Stimulated activated CD4-positive, alpha-beta T cell treated with anti-CD3 and anti-CD28 coated beads, Interleukin-4, amount 100 ng/mL, for 1 hour (primary cell): ENCODE results near the gene DEDD.

Experiments
- DNase-seq: peaks from one replicate; pipeline ENCODE4 v3.0.0-alpha.2; 2020

Gene DEDD

GRCh38 chr1:161162806-161163205 is 30.3 kb upstream of the DEDD start:
- no peak for DNase-seq

- no peak for DNase-seq
Measured at GRCh38 chr1:161162052-161162451, 29.6 kb upstream of the DEDD start.

DNA sequence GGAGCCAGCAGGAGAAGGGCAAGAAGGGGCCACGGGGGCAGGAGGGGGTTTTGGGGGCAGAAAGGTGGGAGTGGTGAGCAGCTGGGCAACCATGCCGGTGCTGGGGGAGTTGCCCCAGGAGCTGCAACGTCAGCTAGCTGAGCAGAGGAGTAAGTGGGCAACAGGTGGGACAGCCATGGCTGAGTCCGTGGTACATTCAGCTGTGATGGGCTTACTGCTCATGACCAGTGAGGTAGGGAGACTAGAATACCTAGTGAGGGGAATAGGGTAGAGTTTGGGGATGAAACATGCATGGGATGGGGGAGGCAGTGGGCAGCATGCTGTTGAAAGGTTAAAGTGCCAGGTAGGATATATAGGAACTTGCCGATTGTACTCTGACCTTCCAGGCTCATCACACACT is 29.2 kb upstream of the DEDD start:
- no peak for DNase-seq

DNA sequence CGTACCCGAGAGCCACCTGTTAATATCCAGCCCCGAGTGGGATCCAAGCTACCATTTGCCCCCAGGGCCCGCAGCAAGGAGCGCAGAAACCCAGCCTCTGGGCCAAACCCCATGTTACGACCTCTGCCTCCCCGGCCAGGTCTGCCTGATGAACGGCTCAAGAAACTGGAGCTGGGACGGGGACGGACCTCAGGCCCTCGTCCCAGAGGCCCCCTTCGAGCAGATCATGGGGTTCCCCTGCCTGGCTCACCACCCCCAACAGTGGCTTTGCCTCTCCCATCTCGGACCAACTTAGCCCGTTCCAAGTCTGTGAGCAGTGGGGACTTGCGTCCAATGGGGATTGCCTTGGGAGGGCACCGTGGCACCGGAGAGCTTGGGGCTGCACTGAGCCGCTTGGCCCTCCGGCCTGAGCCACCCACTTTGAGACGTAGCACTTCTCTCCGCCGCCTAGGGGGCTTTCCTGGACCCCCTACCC is 28.2 kb upstream of the DEDD start:
- no peak for DNase-seq

- DNase-seq: no peak
Measured at GRCh38 chr1:161159913-161160243, 27.4 kb upstream of the DEDD start.

GRCh38 chr1:161159087-161159912 is 26.8 kb upstream of the DEDD start, which contains the start of gene USP21:
Gene USP21 (plus strand): TSS chr1:161159500. CDS start chr1:161160641, 1,141 bp downstream.
- peak; percentile 90 for DNase-seq

GRCh38 chr1:161158316-161159010 is 26.0 kb upstream of the DEDD start:
- no peak for DNase-seq

- DNase-seq: no peak
Measured at GRCh38 chr1:161157867-161158266, 25.4 kb upstream of the DEDD start.

DNA sequence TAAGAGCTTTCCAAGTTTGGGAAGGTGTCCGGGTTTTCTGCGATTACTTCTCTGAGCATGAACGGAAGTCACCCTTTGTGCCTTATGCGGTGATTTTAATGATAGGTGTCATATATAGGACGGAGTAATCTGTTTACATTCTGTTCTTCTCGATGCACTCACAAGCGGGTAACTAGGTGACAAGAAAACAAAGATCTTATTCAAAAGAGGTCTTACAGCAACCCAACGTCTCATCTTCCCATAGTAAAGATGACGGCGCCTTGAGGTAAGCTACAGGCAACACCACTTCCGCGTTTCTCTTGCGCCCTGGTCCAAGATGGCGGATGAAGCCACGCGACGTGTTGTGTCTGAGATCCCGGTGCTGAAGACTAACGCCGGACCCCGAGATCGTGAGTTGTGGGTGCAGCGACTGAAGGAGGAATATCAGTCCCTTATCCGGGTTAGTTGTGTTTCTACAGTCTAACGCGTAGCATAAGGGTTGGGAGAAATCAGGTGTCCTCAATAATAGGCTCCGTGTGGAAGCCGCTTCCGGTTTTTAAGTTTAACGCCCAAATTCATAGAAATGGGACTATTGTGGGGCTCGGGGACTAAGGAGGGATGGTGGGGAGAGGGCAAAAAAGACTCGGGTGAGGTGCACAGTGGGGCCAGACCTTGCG is 21.3 kb upstream of the DEDD start, which contains the start of gene UFC1:
Gene UFC1, plus strand, starts transcription at position 297 of the 656 bp plus-strand sequence. Its CDS starts 20 bp downstream, at position 317.
- DNase-seq: peak; percentile 75

DNA sequence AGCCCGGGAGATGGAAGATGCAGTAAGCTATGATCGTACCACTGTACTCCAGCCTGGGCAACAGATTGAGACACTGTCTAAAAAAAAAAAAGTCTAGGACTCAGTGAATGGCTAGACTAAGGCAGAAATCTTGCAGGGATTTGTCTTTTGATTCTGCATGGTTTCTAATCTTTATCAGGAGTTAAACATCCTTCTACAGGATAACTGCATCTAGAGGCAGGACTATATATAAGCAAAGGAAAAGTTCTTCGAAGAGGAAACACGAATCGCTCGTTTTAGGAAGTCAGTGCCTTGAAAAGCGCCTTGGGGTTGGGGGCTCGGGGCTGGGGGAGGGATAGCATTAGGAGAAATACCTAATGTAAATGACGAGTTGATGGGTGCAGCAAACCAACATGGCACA is 20.7 kb upstream of the DEDD start:
- DNase-seq: no peak

DNA sequence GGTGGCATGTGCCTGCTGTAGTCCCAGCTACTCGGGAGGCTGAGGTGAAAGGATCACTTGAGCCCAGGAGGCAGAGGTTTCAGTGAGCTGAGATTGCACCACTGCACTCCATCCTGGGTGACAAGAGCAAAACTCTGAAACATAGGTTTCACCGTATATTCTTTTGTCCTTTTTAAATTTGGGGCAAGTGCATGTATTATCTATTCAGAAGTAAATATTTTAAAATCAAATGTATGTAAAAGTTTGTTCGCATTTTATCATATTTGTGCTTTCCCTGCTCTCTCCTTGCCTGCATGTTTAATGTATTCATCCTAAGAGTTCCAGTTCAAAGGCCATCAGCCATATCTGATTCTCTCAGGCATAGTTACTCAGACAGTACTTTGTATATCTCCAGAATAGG is 13.4 kb upstream of the DEDD start:
- DNase-seq: no peak

DNA sequence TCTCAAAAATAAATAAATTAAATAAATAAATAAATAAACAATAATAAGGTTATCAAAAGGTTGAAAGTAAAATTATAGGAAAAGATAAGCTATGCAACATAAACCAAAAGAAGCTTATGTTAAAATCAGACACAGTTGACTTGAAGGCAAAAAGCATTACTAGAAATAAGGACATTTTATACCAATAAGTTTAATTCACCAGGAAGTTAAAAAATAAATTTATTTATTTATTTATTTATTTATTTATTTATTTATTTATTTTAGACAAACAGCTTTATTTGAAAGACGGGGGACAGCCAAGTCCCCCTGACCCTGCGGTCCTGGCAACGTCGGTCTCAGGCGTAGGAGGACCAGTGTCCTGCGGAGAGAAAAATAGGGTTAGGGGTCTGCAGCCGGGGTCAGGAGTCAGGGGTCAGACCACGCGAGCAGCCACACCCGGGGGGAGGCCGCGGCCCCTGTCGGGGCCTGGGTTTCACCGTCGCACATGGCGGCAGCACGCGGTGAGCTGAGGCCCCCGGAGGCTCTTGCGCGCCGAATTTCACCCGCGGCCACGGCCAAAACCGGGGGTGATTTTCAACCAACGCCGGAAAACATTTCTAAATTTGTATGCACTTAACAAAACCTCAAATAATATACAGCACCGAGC is 8.4 kb upstream of the DEDD start:
- no peak for DNase-seq

DNA sequence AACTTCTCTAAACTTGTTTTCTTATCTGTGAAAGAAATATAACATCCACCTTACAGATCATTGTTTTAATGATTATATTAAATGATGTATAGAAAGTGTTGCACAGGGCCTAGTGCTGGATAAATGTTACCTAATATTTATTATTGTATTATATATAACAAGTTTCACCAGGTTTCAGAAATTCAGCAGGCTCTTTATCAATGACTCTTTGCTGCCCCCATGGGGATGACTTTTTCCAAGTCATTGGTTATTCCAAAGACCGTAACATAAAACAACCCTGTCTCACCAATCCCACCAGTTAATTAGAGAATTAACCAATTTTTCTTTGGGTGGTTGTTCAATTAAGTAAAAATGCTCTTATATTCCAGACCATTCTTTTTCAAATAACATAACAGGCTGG is 7.3 kb upstream of the DEDD start:
- no peak for DNase-seq

DNA sequence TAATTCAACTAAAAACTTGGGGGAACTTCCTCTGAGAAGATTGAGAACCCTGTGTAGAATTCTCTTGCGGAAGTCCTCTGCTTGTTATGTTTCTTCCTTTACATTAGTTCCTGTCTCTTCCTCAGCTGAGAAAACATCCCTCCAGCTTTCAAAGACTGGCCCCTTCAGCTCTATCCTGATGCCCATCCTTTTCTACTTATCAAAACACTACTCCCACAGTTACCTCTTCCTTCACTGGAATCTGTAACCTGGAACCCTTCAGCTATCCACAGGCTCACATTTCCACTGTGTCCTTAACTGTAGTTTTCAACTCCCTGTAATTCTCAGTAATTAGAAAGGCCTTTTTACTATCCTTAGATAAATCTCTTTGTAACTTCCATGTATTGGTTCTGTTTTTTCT is 6.0 kb upstream of the DEDD start:
- DNase-seq: no peak

- no peak for DNase-seq
Measured at GRCh38 chr1:161137881-161138280, 5.4 kb upstream of the DEDD start.

DNA sequence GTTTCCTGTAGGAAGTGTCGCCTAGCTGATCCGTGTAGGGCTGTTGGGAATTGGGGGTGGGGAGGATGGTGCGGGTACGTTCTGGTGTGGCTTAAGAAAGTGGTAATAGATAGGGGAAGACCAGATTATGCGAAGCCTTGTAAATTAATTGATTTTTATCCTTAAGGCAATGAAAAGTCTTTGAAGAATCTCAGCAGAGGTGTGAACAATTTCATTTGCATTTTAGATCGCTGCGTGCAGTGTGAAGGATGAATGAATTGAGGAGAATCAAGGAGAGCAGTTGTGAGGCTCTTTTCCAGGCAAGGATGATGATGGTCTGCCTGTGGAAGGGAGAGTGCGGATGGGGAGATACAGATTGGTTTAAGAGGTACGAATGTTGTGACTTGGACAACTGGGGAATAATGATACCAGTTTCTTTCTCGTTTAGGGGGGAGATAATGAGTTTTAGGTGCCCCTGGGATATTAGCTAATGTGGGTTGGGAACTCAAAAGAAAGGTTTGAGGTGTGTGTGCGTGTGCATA is 813 bp upstream of the DEDD start:
- DNase-seq: no peak

- DNase-seq: no peak
Measured at GRCh38 chr1:161131523-161132409, 701 bp downstream of the DEDD start.

GRCh38 chr1:161130266-161130665 is 2.2 kb downstream of the DEDD start:
- DNase-seq: no peak

DNA sequence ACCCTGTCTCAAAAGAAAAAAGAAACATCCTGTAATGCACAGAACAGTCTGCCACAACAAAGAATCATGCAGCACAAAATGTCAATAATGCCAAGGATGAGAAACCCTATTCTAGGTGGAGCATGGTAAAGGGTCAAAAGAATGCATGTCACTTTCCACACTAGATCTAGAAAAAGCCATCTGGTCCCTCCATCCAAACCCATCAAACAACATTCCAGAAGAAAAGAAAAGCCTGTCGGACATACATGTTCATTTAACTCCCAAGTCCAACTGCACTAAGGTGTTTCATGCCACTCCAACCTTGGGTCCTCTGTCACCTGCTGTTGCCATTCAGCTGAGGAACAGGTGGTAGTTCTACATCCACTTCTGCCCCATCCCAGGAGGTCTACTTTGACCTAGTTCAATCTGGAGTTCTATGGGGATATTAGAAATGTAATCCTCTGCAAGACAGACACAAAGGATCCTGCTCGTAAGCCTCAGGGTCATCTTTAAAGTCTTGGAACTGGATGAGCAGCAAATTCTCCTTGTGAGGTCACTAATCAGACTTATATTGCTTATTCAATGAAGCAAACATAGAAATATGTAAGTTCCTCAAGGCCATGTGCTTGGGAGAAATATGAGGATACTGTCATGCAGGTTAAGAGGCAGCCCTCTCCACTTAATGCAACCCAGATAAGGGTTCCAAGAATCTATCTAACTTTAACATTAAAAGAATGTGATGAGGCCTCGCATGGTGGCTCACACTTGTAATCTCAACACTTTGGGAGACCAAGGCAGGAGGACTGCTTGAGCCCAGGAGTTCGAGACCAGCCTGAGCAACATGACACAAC is 3.7 kb downstream of the DEDD start:
- DNase-seq: no peak

DNA sequence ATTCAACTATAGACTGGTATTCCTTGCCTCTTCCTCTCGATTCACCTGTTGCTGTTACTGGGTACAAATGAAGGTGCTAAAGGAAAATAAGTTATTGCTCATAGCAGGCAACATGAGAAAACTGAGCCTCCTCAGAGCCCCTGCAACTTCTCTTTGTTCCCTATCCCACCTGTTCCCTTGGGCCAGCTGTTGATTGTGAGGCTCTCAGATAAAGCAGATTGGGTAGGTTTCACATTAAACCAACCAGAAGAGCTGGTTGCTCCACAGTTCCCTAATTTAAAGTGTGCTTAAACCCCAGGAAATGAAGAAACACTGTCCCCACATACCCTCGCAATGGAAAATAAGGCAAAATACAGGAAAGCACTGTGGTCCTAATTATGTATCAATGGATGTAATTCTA is 4.8 kb downstream of the DEDD start:
- DNase-seq: no peak

DNA sequence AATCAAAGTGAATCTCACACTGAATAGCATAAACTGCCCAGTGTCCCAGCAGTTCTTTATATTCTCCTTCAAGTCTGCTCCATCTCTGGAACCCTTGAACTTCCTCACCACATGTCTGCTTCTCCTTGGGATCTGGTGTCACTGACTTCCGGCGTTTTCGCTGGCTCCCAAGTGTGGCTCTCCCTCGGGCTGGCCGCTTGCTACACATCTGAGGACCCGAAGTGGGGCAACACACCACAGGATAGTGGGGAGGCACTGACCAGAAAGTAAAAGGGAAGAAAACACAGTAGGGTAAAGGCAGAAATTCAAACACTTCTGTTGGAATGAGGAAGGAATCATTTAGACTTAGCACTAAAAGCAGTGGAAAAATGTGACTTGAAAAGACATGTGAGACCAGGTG is 9.5 kb downstream of the DEDD start:
- DNase-seq: no peak
